Stimulated activated CD8-positive, alpha-beta memory T cell treated with anti-CD3 and anti-CD28 coated beads, Interleukin-12 subunit alpha, Interleukin-12 subunit beta, amount 100 ng/mL, for 24 hours (primary cell): ENCODE measurements around the gene MCM10.
"Not testable (repeated sequence)": the region's sequence is repeated elsewhere in the genome, so short reads cannot be mapped to it uniquely, and the experiment has no call there.

Source experiments
- DNase-seq: peaks from one replicate; pipeline ENCODE4 v3.0.0-alpha.2; 2020; ENCODE audit errors: extremely low read depth

MCM10 gene

DNA sequence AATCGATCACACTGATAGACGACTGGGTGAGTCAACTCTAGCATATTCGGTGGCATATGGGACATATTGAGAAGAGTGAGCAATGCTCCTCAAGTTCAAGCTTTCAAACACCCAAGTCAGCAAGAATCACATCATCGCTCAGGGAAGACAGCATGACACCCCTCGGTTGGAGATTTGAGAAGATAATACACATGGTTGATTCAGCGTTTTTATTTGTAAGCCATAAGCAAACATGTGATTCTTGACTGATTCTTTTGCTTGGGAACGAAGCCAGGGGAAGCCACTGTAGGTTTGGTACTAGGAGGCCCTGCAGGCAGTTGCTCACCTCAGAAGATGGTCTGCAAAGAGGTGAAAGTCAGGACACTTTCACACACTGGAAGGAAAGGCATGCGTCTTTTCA is 60.2 kb downstream of the MCM10 start:
- no peak for DNase-seq

DNA sequence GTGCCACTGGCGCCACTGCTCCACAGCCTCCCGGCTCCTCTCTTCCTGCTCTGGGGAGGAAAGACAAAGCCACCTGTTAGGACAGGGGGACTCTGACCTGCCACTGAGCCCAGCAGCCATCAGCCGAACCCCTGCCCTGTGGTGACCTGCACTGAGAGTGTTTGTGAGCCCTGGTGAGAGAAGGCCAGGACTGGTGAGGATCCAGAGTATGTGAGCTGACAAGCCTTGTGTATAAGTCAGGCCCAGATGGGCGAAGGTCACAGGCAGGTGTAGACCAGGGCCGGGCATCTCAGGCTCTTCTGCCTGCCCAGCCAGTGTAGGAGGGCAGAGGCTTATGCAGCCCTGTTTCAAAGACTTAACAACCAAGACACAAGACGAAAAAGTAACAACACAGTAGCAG is 60.8 kb downstream of the MCM10 start:
- DNase-seq, result no peak

DNA sequence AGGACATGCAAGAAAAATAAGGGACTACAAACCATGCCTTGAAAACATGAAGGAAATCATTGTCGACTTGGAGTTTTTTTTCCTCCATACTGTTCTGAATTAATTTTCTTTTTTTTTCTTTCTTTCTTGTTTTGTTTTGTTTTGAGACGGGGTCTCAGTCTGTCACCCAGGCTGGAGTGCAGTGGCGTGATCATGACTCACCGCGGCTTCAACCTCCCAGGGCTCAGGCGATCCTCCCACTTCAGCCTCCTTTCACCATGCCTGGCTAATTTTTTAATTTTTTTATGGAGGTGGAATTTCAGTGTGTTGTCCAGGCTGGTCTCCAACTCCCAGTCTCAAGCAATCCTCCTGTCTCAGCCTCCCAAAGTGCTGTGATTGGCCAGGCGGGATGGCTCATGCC is 61.2 kb downstream of the MCM10 start:
- no peak for DNase-seq

DNA sequence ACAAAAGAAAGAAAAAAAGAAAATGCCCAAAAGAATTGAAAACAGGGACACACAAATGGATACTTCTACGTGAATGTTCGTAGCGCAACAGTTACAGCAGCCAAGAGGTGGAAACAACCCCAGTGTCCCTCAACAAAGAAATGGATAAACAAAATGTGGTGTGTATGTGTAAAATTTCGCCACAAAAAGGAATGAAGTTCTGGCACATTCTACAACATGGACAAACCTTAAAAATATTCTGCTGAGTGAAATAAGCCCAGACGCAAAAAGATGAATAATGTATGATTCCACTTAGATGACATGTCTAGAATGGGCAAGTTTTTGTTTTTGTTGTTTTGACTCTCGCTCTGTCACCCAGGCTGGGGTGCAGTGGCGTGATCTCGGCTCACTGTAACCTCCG is 61.9 kb downstream of the MCM10 start:
- no peak for DNase-seq

DNA sequence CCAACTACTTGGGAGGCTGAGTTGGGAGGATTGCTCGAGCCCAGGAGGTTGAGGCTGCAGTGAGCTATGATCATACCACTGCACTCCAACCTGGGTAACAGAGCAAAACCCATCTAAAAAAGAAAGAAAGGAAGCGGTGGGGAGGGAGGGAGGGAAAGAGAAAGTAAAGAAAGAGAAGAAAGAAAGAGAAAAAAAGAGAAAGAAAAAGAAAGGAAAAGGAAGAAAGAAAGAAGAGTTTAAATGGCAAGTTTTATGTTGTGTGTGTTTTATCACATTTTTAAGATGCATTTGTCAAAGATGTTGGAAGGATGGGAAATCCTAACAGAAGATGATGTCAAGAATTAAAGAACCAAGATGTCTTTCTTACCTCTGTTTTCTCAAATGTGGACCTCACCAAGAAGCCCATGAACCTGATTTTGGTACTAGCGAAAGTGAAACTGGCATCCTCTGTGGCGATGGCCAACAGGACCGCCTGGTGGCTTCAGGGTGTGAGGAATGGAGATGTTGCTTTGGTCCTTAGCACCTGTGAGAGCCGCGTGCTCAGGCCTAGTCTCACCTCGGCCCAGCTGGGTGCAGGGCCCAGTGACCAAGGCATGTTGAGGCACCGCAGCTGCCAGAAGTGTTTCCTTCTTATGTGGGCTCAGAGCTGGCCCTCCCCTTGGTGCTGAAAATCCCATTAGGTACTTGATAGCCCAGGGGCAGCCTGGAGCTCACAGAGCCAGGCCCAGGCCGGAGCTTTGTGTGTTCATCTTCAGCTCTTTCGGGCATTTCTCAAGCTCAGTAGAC is 63.0 kb downstream of the MCM10 start:
- no peak for DNase-seq

DNA sequence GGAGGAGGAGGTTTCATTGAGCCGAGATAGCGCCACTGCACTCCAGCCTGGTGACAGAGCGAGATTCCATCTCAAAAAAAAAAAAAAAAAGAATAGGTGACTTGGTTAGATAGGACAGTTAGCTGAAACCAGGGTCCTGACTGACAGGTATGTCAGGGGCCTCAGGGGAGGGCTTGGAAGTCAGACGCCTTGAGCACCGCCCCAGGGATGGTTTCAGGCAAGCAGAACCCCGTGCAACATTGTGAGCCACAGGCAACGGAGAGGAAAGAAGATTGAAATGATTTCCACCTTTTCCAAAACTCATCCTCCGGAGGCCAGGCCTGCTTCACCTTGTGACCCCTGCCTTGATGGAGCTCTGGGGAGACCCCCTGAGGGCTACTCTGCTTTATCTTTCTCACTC is 64.2 kb downstream of the MCM10 start:
- DNase-seq, result no peak

DNA sequence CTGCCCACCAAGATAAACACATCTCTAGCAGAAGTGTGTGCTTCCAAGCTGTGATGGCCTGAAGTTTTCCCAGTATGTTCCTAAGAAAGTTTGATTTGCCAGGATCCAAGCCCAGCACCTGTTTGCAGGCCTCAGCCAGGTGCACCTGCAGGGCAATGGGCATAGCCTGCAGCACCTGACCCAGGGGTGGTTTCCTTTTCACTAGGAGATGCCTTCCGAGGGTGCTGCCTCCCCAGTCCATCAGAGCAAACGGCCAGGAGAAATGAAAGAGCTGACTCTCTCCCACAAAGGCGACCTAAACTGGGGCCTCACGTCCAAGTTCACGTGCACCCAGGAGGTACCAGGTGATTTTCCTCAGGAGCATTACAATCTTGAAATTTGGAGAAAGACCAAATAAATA is 65.7 kb downstream of the MCM10 start:
- DNase-seq, result no peak

DNA sequence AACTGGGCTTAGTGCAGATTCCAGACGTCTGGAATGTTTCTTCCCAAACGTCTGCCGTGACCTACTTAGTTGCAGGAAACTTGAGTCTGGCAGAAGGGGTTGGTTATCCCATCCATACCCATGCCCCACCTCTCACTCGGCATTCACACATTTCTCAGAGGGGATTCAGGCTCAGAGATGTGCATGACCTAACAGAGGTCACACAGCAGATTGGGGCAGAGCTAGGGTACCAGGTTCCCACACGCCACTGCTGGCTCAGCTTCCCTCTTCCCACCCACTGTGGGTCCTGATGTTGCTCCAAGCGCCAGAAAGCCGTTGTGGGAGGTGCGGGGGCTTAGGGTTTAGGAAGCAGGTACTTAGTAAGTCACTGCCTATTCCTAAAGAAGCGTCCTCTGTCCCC is 69.8 kb downstream of the MCM10 start:
- no peak for DNase-seq

DNA sequence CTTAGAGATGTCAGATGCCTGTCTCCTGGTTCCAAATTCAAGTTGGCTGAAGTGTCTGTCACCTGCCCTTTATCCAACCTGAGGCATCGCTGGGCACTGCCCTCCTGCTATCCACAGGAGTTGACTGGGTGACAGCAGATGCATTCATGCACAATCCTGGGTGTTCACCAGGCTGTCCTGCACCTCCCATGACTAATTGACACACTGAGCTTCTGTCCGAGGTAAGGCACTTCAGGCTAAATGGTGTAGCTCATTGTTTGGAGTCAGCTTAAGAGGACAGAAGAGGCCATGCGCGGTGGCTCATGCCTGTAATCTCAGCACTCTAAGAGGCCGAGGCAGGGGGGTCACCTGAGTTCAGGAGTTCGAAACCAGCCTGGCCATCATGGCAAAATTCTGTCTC is 70.5 kb downstream of the MCM10 start:
- DNase-seq, result no peak

DNA sequence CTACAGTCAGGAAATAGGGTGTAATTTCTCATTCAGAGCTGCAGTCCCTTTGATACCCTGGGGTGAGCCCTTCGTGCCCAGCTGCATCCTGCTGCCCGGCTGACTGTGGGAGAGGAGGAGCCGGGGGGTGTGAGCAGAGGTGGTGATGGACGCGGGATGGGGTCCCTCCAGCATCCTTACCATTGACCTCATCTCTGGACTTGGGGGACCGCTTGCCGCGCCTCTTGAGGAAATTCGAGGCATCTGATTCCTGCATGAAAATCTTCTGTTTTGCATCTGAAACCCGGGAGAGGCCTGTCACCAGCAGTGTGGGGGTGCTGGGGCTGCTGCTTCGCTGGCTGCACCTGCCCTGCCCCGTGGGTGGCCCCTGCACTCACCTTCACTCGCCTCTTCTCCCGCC is 72.0 kb downstream of the MCM10 start:
- no peak for DNase-seq

DNA sequence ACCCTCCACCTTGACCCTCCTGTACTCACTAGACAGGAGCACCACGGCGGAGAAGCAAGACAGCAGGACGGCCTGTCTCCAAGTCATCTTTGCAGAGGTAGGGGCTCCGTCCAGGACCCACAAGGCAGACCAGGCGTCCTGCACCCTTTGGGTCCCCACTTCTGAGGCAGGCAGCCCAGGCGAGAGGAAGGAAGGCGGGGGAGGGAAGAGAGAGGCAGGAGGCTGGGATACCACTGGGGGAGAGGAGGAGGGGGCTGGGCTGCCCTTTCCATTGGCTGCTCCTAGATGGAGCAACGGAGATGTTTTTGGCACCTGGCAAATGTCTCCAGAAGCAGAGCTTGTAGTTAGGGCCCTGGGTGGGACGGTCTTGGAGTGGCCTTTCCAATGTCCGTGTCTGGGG is 72.8 kb downstream of the MCM10 start, which contains the start of gene UCMA:
Gene UCMA (minus strand): TSS at position 203 of the 400 bp plus-strand sequence. CDS start 116 bp downstream, at position 87.
- DNase-seq, result no peak

DNA sequence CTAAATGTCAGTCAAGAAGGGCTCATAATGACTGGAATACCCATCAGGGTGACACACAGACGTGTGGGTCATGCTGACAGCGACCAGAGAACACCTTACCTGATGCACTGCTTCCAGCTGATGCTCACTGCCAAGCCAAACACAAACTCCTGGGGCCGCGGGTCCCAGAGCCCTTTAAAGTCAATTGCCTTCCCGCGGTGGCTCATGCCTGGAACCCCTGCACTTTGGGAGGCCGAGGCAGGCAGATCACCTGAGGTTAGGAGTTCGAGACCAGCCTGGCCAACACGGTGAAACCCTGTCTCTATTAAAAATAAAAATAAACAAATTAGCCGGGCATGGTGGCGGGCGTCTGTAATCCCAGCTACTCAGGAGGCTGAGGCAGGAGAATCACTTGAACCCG is 73.4 kb downstream of the MCM10 start:
- not testable (repeated sequence) for DNase-seq

DNA sequence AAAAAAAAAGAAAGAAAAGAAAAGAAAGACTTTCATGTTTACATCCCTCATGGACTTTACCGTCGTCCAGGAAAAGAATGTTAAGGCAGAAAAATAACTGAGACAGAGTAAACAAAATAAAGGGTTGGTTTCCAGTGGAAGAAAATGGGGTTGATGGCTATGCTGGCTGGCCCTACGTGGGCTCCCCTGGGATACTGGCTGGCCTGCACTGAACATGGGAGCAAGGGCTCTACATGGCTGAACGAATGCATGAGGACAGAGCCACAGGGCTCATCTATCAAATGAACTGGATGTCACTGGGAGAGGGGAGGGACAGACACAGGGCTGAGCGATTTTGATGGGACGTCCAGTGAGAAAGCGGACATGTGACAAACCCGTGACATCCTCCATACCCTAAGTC is 75.3 kb downstream of the MCM10 start:
- DNase-seq, result no peak

DNA sequence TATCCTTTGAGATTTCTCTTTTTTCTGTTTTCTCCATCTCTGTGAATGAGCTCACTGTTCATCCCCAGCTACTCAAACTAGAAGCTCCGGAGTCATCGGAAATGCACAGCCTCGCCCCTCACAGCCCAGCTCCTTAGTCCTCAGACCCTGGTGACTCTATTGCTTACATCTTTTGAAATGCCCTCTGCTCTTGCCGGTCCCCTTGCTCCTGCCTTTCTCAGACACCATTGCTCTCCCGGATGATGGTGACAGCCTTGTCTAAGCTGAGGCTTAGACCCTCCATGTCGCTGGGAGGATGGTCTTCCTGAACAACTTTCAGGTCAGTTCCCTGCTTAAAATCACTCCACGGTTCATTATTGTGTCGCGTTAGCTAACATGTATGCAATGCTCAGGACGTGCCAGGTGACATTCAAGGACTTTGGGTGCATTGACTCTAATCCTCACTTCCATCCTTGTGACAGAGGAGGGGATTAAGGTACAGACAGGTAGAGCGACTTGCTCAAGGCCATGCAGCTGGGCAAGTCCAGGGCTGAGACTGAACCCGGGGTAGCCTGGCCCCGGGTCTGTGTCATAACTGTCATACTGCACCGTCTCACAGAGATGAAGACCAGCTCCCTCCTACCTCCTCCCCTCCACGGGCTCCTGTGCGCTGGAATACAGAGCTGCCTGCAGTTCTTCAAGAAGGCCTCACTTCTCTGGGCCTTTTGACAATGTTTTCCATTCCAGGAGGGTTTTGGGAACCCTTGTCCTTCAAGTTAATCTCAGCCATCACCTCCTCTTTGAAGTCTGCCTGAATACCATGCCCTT is 77.1 kb downstream of the MCM10 start:
- DNase-seq, result no peak

DNA sequence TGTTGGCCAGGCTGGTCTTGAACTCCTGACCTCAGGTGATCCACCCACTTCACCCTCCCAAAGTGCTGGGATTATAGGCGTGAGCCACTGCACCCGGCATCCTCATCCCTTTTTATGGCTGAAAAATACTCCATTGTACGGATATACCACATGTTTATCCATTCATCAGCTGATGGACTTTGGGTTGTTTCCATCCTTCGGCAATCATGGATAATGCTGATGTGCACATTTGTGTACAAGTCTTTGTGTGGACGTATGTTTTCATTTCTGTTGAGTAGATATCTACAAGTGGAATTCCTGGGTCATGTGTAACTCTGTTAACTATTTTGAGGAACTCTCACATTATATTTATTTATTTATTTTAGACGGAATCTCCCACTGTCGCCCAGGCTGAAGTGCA is 78.6 kb downstream of the MCM10 start:
- no peak for DNase-seq

DNA sequence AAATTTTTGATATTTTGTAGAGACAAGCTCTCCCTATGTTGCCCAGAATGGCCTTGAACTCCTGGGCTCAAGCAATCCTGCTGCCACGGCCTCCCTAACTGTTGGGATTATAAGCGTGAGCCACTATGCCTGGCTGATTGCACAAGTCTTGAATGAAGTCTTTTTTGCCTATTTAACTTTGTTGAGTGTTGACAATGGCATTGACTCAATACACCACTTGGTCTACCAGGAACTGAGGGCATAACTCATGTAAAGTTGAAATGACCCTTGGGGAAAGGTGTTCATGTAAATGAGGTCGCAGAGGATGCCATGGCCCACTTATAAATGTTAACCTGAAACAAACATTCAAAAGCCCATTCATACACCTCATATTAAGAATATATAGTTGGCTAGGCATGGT is 80.3 kb downstream of the MCM10 start:
- no peak for DNase-seq

DNA sequence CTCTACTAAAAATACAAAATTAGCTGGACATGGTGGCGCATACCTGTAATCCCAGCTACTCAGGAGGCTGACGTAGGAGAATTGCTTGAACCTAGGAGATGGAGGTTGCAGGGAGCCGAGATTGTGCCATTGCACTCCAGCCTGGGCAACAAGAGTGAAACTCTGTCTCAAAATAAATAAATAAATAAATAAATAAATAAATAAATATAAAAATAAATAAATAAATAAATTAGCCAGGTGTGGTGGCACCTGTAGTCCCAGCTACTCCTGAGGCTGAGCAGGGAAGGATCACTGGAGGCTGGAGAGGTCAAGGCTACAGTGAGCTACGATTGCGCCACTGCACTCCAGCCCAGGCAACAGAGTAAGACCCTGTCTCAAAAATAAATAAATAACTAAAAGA is 80.9 kb downstream of the MCM10 start:
- DNase-seq, result not testable (repeated sequence)

DNA sequence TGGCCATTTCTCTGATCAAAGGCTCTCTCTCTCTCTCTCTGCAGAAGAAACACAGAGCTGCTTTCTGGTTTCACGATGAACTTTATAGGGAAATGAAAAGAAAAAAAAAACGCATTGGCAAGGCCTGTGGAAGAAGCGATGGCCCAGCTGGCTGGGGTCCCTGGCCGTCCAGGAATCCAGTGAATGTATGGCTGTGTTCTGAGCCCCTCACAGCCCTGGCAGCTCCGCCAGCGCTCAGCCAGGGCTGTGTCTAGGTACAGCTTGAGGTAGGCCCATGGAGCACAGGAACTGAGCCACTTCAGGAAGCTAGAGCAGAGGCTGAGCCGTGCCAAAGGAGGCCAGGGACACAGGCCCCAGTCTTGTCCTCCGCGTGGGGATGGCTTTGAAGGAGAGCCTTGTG is 85.9 kb downstream of the MCM10 start:
- DNase-seq, result no peak

DNA sequence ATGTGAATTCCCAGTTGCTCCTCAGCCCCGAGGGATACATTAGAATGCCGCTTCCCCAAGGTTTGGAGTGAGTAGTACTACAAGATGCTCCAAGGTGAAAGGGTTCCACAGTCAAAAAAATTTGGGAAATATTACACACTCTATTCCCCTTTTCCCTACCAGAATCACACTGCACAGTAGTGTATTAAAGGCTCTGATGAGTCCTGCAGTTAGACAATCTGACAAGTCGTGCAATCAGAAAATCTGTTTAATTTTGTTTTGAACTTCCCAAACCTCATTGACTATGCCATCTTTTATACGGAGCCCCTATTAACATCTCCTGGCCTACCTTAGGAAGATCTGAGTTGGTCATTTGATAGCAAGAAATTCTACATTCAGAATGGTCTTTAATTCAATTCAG is 86.4 kb downstream of the MCM10 start:
- no peak for DNase-seq

DNA sequence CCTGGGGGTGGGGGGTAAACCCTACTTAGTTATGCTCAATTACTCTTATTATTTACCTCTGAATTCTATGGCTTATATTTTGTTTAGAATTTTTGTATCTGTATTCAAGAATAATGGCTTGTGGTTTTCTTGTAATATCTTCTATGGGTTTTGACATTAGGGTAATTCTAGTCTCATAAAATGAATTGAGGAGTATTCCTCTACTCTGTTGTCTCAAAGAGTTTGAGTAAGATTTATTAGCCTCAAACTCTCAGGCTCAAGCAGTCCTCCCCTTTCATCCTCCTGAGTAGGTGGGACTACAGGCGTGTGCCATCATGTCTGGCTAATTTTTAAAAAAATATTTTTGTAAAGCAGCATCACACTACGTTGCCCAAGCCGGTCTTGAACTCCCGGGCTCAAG is 92.4 kb downstream of the MCM10 start:
- no peak for DNase-seq

DNA sequence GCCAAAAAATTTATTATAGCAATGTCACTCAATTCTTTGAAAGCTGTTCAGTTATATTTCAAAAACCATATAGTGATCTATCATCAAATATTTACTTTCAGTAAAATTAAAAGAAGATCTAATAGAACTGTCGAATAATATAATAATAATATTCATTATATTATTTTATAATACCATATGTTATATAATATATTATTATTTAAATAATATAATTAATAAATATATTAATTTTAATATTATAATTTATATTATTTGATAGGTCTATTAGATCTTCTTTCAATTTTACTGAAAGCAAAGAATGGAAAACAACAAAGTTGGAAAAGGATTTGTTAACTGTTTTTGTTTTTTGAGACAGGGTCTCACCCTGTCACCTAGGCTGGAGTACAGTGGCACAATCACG is 95.3 kb downstream of the MCM10 start:
- no peak for DNase-seq

DNA sequence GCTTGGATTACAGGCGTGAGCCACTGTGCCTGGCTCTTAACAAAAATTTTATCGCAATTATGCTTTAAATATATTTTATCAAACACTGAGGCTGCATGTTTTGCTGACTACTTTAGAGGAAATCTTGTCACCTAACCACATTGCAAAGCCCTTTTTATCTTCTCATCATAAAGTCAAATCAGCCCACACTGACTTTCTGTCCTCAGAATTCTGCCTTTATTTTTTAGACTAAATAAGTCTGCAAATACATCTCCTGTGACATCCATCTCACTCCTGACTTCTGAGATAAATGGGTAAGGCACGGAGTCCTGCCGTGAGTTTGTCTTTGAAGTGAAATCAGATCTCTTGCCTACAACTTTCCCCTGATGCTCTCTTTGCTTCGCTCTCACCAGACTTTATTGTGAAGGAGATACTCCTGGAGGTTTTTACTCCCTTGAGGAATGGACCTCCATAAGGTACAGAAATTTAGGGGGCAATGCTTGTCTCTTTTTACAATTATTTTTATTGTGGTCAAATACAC is 96.3 kb downstream of the MCM10 start:
- DNase-seq, result no peak
